Measurements from ENCODE around the gene SLC30A2.

GRCh38 chr1:26041978-26042377 is 3.9 kb downstream of the SLC30A2 start:
- TF ChIP-seq CTCF (tag by site-specific recombination; IDR thresholded peaks at IDR 0.05) (no peak), ZBTB10 (tag by site-specific recombination; IDR thresholded peaks at IDR 0.05) (no peak), PATZ1 (tag by site-specific recombination; IDR thresholded peaks at IDR 0.05) (no peak)
- TF ChIP-seq, protein P1, sequence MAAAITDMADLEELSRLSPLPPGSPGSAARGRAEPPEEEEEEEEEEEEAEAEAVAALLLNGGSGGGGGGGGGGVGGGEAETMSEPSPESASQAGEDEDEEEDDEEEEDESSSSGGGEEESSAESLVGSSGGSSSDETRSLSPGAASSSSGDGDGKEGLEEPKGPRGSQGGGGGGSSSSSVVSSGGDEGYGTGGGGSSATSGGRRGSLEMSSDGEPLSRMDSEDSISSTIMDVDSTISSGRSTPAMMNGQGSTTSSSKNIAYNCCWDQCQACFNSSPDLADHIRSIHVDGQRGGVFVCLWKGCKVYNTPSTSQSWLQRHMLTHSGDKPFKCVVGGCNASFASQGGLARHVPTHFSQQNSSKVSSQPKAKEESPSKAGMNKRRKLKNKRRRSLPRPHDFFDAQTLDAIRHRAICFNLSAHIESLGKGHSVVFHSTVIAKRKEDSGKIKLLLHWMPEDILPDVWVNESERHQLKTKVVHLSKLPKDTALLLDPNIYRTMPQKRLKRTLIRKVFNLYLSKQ (tag by site-specific recombination; IDR thresholded peaks at IDR 0.05; ENCODE audit: borderline replicate concordance): no peak
- TF ChIP-seq, protein P2, sequence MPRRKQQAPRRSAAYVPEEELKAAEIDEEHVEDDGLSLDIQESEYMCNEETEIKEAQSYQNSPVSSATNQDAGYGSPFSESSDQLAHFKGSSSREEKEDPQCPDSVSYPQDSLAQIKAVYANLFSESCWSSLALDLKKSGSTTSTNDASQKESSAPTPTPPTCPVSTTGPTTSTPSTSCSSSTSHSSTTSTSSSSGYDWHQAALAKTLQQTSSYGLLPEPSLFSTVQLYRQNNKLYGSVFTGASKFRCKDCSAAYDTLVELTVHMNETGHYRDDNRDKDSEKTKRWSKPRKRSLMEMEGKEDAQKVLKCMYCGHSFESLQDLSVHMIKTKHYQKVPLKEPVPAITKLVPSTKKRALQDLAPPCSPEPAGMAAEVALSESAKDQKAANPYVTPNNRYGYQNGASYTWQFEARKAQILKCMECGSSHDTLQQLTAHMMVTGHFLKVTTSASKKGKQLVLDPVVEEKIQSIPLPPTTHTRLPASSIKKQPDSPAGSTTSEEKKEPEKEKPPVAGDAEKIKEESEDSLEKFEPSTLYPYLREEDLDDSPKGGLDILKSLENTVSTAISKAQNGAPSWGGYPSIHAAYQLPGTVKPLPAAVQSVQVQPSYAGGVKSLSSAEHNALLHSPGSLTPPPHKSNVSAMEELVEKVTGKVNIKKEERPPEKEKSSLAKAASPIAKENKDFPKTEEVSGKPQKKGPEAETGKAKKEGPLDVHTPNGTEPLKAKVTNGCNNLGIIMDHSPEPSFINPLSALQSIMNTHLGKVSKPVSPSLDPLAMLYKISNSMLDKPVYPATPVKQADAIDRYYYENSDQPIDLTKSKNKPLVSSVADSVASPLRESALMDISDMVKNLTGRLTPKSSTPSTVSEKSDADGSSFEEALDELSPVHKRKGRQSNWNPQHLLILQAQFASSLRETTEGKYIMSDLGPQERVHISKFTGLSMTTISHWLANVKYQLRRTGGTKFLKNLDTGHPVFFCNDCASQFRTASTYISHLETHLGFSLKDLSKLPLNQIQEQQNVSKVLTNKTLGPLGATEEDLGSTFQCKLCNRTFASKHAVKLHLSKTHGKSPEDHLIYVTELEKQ (tag by site-specific recombination; IDR thresholded peaks at IDR 0.05; ENCODE audit: borderline replicate concordance): no peak
